Naive thymus-derived CD8-positive, alpha-beta T cell (primary cell): ENCODE measurements around the gene ZNF554. TPM values are rescaled to one million over a fixed set of nuclear protein-coding genes. Genes with fewer than 3 reads are reported as not detected.

Experiments used
- ATAC-seq, 2 donors: fragments of 150-1000 bp; cut with Tn5 transposase in 1 of 2; sonication (Bioruptor Pico), chemical (Tn5 transposase) in 1 of 2; 1 replicate in 1 of 2; 2 replicates in 1 of 2; pipeline ENCODE4 v1.10.0; 2021; ENCODE audit warnings: mild to moderate bottlenecking in 2 of 2, moderate library complexity in 2 of 2
- POLR2A ChIA-PET: fragments of 350-600 bp; sonication (Branson Sonifier 250); formaldehyde crosslinking; loops from one replicate; lab custom pipeline; 2021; ENCODE audit warnings: antibody characterized with exemption; lab: Charles Lee
- DNase-seq, 10 donors: peaks; one replicate each; pipeline versions ENCODE4 v3.0.0 to v3.0.0-alpha.2; 2020 to 2022
- H3K27ac Mint-ChIP-seq, 10 donors: one replicate each; pipeline ENCODE4 v1.8.0; 2020 to 2022; ENCODE audit warnings: mild to moderate bottlenecking in 10 of 10, mixed read lengths in 10 of 10, moderate library complexity in 4 of 10, inconsistent platforms in 1 of 10
- H3K27me3 Mint-ChIP-seq, 5 donors: one replicate each; pipeline ENCODE4 v1.8.0; 2021 to 2022; ENCODE audit warnings: mixed read lengths in 5 of 5
- H3K36me3 Mint-ChIP-seq, 3 donors: one replicate each; pipeline ENCODE4 v1.8.0; 2020 to 2022; ENCODE audit warnings: mixed read lengths in 3 of 3, mild to moderate bottlenecking in 2 of 3, inconsistent platforms in 1 of 3
- H3K4me1 Mint-ChIP-seq, 4 donors: one replicate each; pipeline ENCODE4 v1.8.0; 2021 to 2022; ENCODE audit warnings: mixed read lengths in 4 of 4
- H3K4me3 Mint-ChIP-seq, 10 donors: one replicate each; pipeline ENCODE4 v1.8.0; 2020 to 2022; ENCODE audit warnings: mild to moderate bottlenecking in 10 of 10, mixed read lengths in 10 of 10, moderate library complexity in 6 of 10, inconsistent platforms in 1 of 10
- H3K9me3 Mint-ChIP-seq, 9 donors: one replicate each; pipeline ENCODE4 v1.8.0; 2020 to 2022; ENCODE audit warnings: mixed read lengths in 9 of 9, mild to moderate bottlenecking in 3 of 9, inconsistent platforms in 1 of 9, moderate library complexity in 1 of 9
- polyA plus RNA-seq, 3 donors: library from polyadenylated mRNA; unstranded; fragments of 300-500 nt; fragmentation: Illumina TruSeq; gene quantifications; one replicate each; pipeline ENCODE4 v1.2.3, GENCODE V29; 2021
- total RNA-seq, 8 experiments: library from RNA in 2 of 8; stranded (reverse) in 2 of 8; gene quantifications; one replicate each; pipeline ENCODE4 v1.2.3 and lab custom pipeline; 2021 to 2026

The ZNF554 gene
- total and polyA plus RNA-seq, 5 experiments from 2014 or later = 3.6 to 8.3 (median 7.6) TPM

GRCh38 chr19:2804156-2805004, 15.3 kb upstream of the ZNF554 start:
- H3K36me3 Mint-ChIP-seq = peaks cover 0 to 39% (median 12%) of the 10 kb centered on the region in 3 donors
- POLR2A ChIA-PET = no interaction called here
- H3K4me3 Mint-ChIP-seq = no peak overlapping the region
- no peaks in the 10 kb centered on the region for H3K27me3 Mint-ChIP-seq
- H3K4me1 Mint-ChIP-seq = peaks cover 0 to 4% (median 1%) of the 10 kb centered on the region in 4 donors
- peak overlapping the region in 1 of 10 donors; percentile 71 for H3K27ac Mint-ChIP-seq
- DNase-seq (no peak), ATAC-seq (no peak)
- H3K9me3 Mint-ChIP-seq = no peaks in the 10 kb centered on the region

GRCh38 chr19:2805261-2805900, 14.3 kb upstream of the ZNF554 start:
- no peak for ATAC-seq
- no peaks in the 10 kb centered on the region for H3K9me3 Mint-ChIP-seq
- no peak overlapping the region for H3K27ac Mint-ChIP-seq
- peaks cover 0 to 39% (median 12%) of the 10 kb centered on the region in 3 donors for H3K36me3 Mint-ChIP-seq
- DNase-seq = no peak
- no peak overlapping the region for H3K4me3 Mint-ChIP-seq
- H3K4me1 Mint-ChIP-seq = peaks cover 0 to 4% (median 1%) of the 10 kb centered on the region in 4 donors
- H3K27me3 Mint-ChIP-seq = no peaks in the 10 kb centered on the region
- POLR2A ChIA-PET = no interaction called here

GRCh38 chr19:2805991-2806649, 13.5 kb upstream of the ZNF554 start:
- H3K27ac Mint-ChIP-seq = no peak overlapping the region
- peaks cover 0 to 4% (median 1%) of the 10 kb centered on the region in 4 donors for H3K4me1 Mint-ChIP-seq
- POLR2A ChIA-PET = no interaction called here
- no peaks in the 10 kb centered on the region for H3K27me3 Mint-ChIP-seq
- ATAC-seq = no peak
- no peak for DNase-seq
- H3K9me3 Mint-ChIP-seq = no peaks in the 10 kb centered on the region
- no peak overlapping the region for H3K4me3 Mint-ChIP-seq
- peaks cover 0 to 36% (median 12%) of the 10 kb centered on the region in 3 donors for H3K36me3 Mint-ChIP-seq

GRCh38 chr19:2806736-2807378, 12.8 kb upstream of the ZNF554 start:
- no peak for DNase-seq
- ATAC-seq = no peak
- Mint-ChIP-seq H3K4me3 (no peak overlapping the region), H3K36me3 (peaks cover 0 to 31% (median 10%) of the 10 kb centered on the region in 3 donors), H3K4me1 (peaks cover 0 to 4% (median 1%) of the 10 kb centered on the region in 4 donors), H3K9me3 (no peaks in the 10 kb centered on the region), H3K27ac (no peak overlapping the region), H3K27me3 (no peaks in the 10 kb centered on the region)
- POLR2A ChIA-PET = no interaction called here

- peaks cover 0 to 28% (median 8%) of the 10 kb centered on the region in 3 donors for H3K36me3 Mint-ChIP-seq
- no peak overlapping the region for H3K27ac Mint-ChIP-seq
- no peaks in the 10 kb centered on the region for H3K9me3 Mint-ChIP-seq
- H3K27me3 Mint-ChIP-seq = no peaks in the 10 kb centered on the region
- no peak overlapping the region for H3K4me3 Mint-ChIP-seq
- POLR2A ChIA-PET = interaction anchor here (0.7 kb wide), 1 partner anchor 12 kb away, joined by 3 read pairs; no protein-coding TSS in a partner anchor
- ATAC-seq (no peak), DNase-seq (no peak)
- peaks cover 0 to 2% (median under 1%) of the 10 kb centered on the region in 4 donors for H3K4me1 Mint-ChIP-seq
Measured at GRCh38 chr19:2807379-2808128, 12.1 kb upstream of the ZNF554 start.

- ATAC-seq (no peak), DNase-seq (no peak)
- POLR2A ChIA-PET = interaction anchor here (0.7 kb wide), 1 partner anchor 11 kb away, joined by 3 read pairs; no protein-coding TSS in a partner anchor
- H3K9me3 Mint-ChIP-seq = no peaks in the 10 kb centered on the region
- H3K4me1 Mint-ChIP-seq = no peaks in the 10 kb centered on the region
- peaks cover 0 to 24% (median 7%) of the 10 kb centered on the region in 3 donors for H3K36me3 Mint-ChIP-seq
- H3K4me3 Mint-ChIP-seq = no peak overlapping the region
- H3K27me3 Mint-ChIP-seq = no peaks in the 10 kb centered on the region
- no peak overlapping the region for H3K27ac Mint-ChIP-seq
Measured at GRCh38 chr19:2808129-2808941, 11.3 kb upstream of the ZNF554 start.

- Mint-ChIP-seq H3K36me3 (peaks cover 0 to 15% (median 7%) of the 10 kb centered on the region in 3 donors), H3K4me3 (no peak overlapping the region), H3K4me1 (no peaks in the 10 kb centered on the region), H3K27ac (no peak overlapping the region), H3K27me3 (no peaks in the 10 kb centered on the region), H3K9me3 (no peaks in the 10 kb centered on the region)
- POLR2A ChIA-PET = no interaction called here
- DNase-seq = no peak
- ATAC-seq = no peak
Measured at GRCh38 chr19:2809387-2810140, 10.1 kb upstream of the ZNF554 start.

GRCh38 chr19:2810141-2811091, 9.3 kb upstream of the ZNF554 start:
- H3K9me3 Mint-ChIP-seq = no peaks in the 10 kb centered on the region
- no peaks in the 10 kb centered on the region for H3K27me3 Mint-ChIP-seq
- no peaks in the 10 kb centered on the region for H3K4me1 Mint-ChIP-seq
- ATAC-seq (no peak), DNase-seq (no peak)
- peaks cover 0 to 10% (median 7%) of the 10 kb centered on the region in 3 donors for H3K36me3 Mint-ChIP-seq
- POLR2A ChIA-PET = no interaction called here
- H3K27ac Mint-ChIP-seq = no peak overlapping the region
- H3K4me3 Mint-ChIP-seq = no peak overlapping the region

GRCh38 chr19:2811221-2811722, 8.4 kb upstream of the ZNF554 start:
- no peaks in the 10 kb centered on the region for H3K27me3 Mint-ChIP-seq
- peaks cover 0 to 8% (median 7%) of the 10 kb centered on the region in 3 donors for H3K36me3 Mint-ChIP-seq
- POLR2A ChIA-PET = no interaction called here
- DNase-seq (no peak), ATAC-seq (no peak)
- no peak overlapping the region for H3K4me3 Mint-ChIP-seq
- no peaks in the 10 kb centered on the region for H3K9me3 Mint-ChIP-seq
- no peak overlapping the region for H3K27ac Mint-ChIP-seq
- H3K4me1 Mint-ChIP-seq = peaks cover 0 to 2% (median 0%) of the 10 kb centered on the region in 4 donors
